Keratinocyte (primary cell): Measurements from ENCODE around the gene KIAA1755. TPM values are rescaled to one million over a fixed set of nuclear protein-coding genes. Genes with fewer than 3 reads are reported as not detected.

ENCODE experiments used
- DNase-seq: peaks from one replicate; pipeline ENCODE4 v3.0.0-alpha.2; 2011; ENCODE audit warnings: low read depth, missing footprints, low spot score
- FAIRE-seq: peaks from 2 replicates; lab custom pipeline; 2011; peaks lifted over from hg19 to GRCh38; lab: Jason Lieb, UNC
- H2AFZ ChIP-seq: 2 replicates; pipeline ENCODE4 v1.6.0; 2012; ENCODE audit warnings: low read length, control low read depth, inconsistent platforms; ENCODE audit not compliant: control insufficient read depth
- H3K27ac ChIP-seq: 2 replicates; pipeline ENCODE4 v1.5.1; 2011; ENCODE audit warnings: low read length; ENCODE audit not compliant: control insufficient read depth, insufficient read depth
- H3K27me3 ChIP-seq: 3 replicates; pipeline ENCODE4 v1.6.0; 2011; ENCODE audit warnings: low read length; ENCODE audit not compliant: control insufficient read depth, insufficient read depth; ENCODE audit errors: extremely low read depth
- H3K36me3 ChIP-seq, 2 experiments: 2 replicates in 1 of 2; 3 replicates in 1 of 2; pipeline ENCODE4 v1.5.1; 2011; ENCODE audit warnings: low read length in 2 of 2, mild to moderate bottlenecking in 1 of 2; ENCODE audit not compliant: control insufficient read depth in 2 of 2, insufficient read depth in 2 of 2; ENCODE audit errors: extremely low read depth in 1 of 2
- H3K4me1 ChIP-seq: 3 replicates; pipeline ENCODE4 v1.5.1; 2011; ENCODE audit warnings: low read length; ENCODE audit not compliant: control insufficient read depth, insufficient read depth; ENCODE audit errors: extremely low read depth
- H3K4me2 ChIP-seq: 3 replicates; pipeline ENCODE4 v1.6.0; 2011; ENCODE audit warnings: low read depth, low read length; ENCODE audit not compliant: control insufficient read depth, insufficient read depth; ENCODE audit errors: extremely low read depth
- H3K4me3 ChIP-seq, 3 experiments: fragments of 200-600 bp in 1 of 3; sonication (generic) in 1 of 3; 2 replicates in 2 of 3; 3 replicates in 1 of 3; pipeline ENCODE4 v1.5.1; 2011 to 2016; ENCODE audit warnings: low read length in 3 of 3, mild to moderate bottlenecking in 3 of 3, control low read depth in 2 of 3, inconsistent platforms in 1 of 3, low read depth in 1 of 3, mixed read lengths in 1 of 3, mixed run types in 1 of 3, moderate library complexity in 1 of 3; ENCODE audit not compliant: control insufficient read depth in 2 of 3, insufficient read depth in 2 of 3; ENCODE audit errors: extremely low read depth in 1 of 3
- H3K79me2 ChIP-seq: 2 replicates; pipeline ENCODE4 v1.6.0; 2012; ENCODE audit warnings: low read length; ENCODE audit not compliant: control insufficient read depth, insufficient read depth
- H3K9ac ChIP-seq: 3 replicates; pipeline ENCODE4 v1.6.0; 2011; ENCODE audit warnings: low read length; ENCODE audit not compliant: control insufficient read depth, insufficient read depth; ENCODE audit errors: extremely low read depth
- H3K9me1 ChIP-seq: 3 replicates; pipeline ENCODE4 v1.6.0; 2011; ENCODE audit warnings: low read length; ENCODE audit not compliant: control insufficient read depth, insufficient read depth; ENCODE audit errors: extremely low read depth
- H3K9me3 ChIP-seq: 2 replicates; pipeline ENCODE4 v1.5.1; 2012; ENCODE audit warnings: low read depth, low read length; ENCODE audit not compliant: control insufficient read depth
- H4K20me1 ChIP-seq: 3 replicates; pipeline ENCODE4 v1.6.0; 2011; ENCODE audit warnings: low read length; ENCODE audit not compliant: control insufficient read depth, insufficient read depth; ENCODE audit errors: extremely low read depth
- EZH2 ChIP-seq: IDR thresholded peaks from one replicate; pipeline ENCODE4 v1.6.1; 2012; ENCODE audit warnings: inconsistent platforms, mild to moderate bottlenecking, low read length, moderate library complexity
- dilution Hi-C: fragments of 300-500 bp; cut with MboI; formaldehyde crosslinking; loops from one replicate; pipeline ENCODE4 v1.7.0; 2020; ENCODE audit warnings: low sequenced_read_pairs; ENCODE audit not compliant: extremely low pct_ligation_motif_present
- polyA plus RNA-seq, 5 experiments: library from polyadenylated mRNA; depleted of rRNA in 3 of 5; stranded (reverse) in 3 of 5; stranded (forward) in 1 of 5; unstranded in 1 of 5; fragments of >200 nt; gene quantifications; 1 replicate in 1 of 5; 2 replicates in 3 of 5; 3 replicates in 1 of 5; pipeline versions ENCODE4 v1.2.1 to v1.2.3, GENCODE V29; 2011 to 2012; ENCODE audit warnings: missing spikeins in 2 of 5, low read depth in 1 of 5, low replicate concordance in 1 of 5
- TF ChIP-seq, protein P1 (sequence below), 3 experiments: IDR thresholded peaks in 1 of 3; conservative IDR thresholded peaks in 1 of 3; optimal IDR thresholded peaks in 1 of 3; 2 replicates in 2 of 3; 3 replicates in 1 of 3; pipeline versions ENCODE3 to v1.5.1; 2011; ENCODE audit warnings: low read length in 3 of 3, mild to moderate bottlenecking in 3 of 3, moderate library complexity in 2 of 3, control low read depth in 1 of 3, inconsistent platforms in 1 of 3; ENCODE audit not compliant: insufficient read depth in 2 of 3; ENCODE audit errors: extremely low read depth in 1 of 3

KIAA1755 gene
- polyA plus RNA-seq, 1 donor (not counting 4 experiments of a cell fraction or from before 2014, with no cell fraction given) = not detected

DNA sequence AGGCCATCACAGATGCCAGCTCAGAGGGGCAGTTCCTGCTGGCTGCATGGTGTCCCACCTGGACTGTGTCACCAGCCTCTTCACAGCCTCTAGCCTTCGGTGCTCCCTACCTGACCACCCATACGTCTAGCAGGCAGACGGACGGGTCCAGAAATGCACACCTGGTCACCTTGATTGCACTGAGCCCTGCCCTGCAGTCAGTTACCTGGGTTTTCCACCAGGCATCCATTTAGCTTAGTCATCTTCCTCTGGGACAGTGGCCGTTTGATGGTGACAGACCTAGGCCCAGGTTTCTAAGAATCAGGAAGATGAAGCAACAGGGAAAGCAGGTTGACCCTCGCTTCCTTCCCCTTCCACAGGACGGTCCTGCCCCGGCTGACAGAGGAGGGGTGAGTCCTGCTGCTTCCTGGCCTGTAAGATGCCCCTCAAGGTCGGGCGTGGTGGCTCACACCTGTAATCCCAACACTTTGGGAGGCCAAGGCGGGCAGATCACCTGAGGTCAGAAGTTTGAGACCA lies 33.6 kb upstream of the KIAA1755 start:
- no peak overlapping the region for H3K4me2 ChIP-seq
- H2AFZ ChIP-seq = no peak overlapping the region
- no peaks in the 10 kb centered on the region for H3K36me3 ChIP-seq
- no peaks in the 10 kb centered on the region for H4K20me1 ChIP-seq
- no peaks in the 10 kb centered on the region for H3K9me1 ChIP-seq
- FAIRE-seq = no peak
- no peaks in the 10 kb centered on the region for H3K79me2 ChIP-seq
- DNase-seq = no peak
- dilution Hi-C loops = no loop called here
- peaks cover 5% of the 10 kb centered on the region for H3K4me1 ChIP-seq
- no peak overlapping the region for H3K4me3 ChIP-seq
- H3K27ac ChIP-seq = no peak overlapping the region
- TF ChIP-seq, protein P1, sequence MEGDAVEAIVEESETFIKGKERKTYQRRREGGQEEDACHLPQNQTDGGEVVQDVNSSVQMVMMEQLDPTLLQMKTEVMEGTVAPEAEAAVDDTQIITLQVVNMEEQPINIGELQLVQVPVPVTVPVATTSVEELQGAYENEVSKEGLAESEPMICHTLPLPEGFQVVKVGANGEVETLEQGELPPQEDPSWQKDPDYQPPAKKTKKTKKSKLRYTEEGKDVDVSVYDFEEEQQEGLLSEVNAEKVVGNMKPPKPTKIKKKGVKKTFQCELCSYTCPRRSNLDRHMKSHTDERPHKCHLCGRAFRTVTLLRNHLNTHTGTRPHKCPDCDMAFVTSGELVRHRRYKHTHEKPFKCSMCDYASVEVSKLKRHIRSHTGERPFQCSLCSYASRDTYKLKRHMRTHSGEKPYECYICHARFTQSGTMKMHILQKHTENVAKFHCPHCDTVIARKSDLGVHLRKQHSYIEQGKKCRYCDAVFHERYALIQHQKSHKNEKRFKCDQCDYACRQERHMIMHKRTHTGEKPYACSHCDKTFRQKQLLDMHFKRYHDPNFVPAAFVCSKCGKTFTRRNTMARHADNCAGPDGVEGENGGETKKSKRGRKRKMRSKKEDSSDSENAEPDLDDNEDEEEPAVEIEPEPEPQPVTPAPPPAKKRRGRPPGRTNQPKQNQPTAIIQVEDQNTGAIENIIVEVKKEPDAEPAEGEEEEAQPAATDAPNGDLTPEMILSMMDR (optimal IDR thresholded peaks at IDR 0.05 in 1 of 3, IDR thresholded peaks at IDR 0.05 in 1 of 3, conservative IDR thresholded peaks at IDR 0.05 in 1 of 3; ENCODE audit: extremely low read depth in 1 of 3, insufficient read depth in 2 of 3, low read length in 3 of 3) = no peak
- no peak for TF ChIP-seq EZH2
- no peak overlapping the region for H3K9ac ChIP-seq
- peaks cover 7% of the 10 kb centered on the region for H3K27me3 ChIP-seq
- no peaks in the 10 kb centered on the region for H3K9me3 ChIP-seq

DNA sequence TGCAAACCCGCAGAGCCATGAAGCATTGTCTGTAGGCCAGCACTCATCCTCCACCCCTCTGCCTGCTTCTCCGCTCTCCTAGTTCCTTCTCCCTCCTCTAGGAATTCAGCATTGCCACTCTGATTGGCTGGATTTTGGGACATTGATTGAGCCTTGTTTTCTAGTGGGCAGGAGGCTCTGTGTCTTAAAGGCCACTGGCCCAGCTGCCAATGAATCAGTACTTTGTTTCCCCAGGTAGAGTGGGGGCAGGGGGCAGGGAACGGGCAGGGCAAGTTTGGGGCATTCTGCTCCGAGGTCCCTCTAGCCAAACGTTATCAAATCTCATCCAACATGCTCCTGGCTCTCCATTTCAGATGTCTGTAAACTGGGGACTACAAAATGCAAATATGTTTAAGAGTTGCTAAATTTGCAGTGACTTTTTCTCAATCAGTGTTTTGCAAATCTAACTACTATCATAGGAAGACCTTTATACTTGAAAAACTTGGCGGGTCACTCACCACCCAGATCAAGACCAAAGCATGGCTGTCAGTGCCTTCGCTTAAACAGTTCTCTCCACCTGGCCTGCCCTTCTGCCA lies 33.0 kb upstream of the KIAA1755 start:
- Histone ChIP-seq H3K27ac (no peak overlapping the region), H3K4me3 (no peak overlapping the region), H4K20me1 (no peaks in the 10 kb centered on the region), H3K9me1 (no peaks in the 10 kb centered on the region), H3K9me3 (no peaks in the 10 kb centered on the region), H3K9ac (no peak overlapping the region), H3K4me1 (no peaks in the 10 kb centered on the region), H3K27me3 (peaks cover 7% of the 10 kb centered on the region), H3K79me2 (no peaks in the 10 kb centered on the region), H3K36me3 (no peaks in the 10 kb centered on the region), H2AFZ (no peak overlapping the region), H3K4me2 (no peak overlapping the region)
- DNase-seq (no peak), FAIRE-seq (no peak)
- TF ChIP-seq, protein P1 (optimal IDR thresholded peaks at IDR 0.05 in 1 of 3, IDR thresholded peaks at IDR 0.05 in 1 of 3, conservative IDR thresholded peaks at IDR 0.05 in 1 of 3; ENCODE audit: extremely low read depth in 1 of 3, insufficient read depth in 2 of 3, low read length in 3 of 3) = no peak
- no peak for TF ChIP-seq EZH2
- dilution Hi-C loops = no loop called here
